Thymus (tissue), 14 donors: Measurements from ENCODE around the gene RHEB. TPM values are rescaled to one million over a fixed set of nuclear protein-coding genes. Genes with fewer than 3 reads are reported as not detected.

Source experiments
- DNase-seq, 9 donors: peaks; one replicate each; pipeline ENCODE4 v3.0.0-alpha.2; 2013; ENCODE audit warnings: low spot score in 9 of 9, low read depth in 6 of 9, missing footprints in 1 of 9
- H3K27ac ChIP-seq, 2 donors: one replicate each; pipeline ENCODE4 v1.5.1; 2013; ENCODE audit warnings: control low read depth in 1 of 2, low read depth in 1 of 2, low read length in 1 of 2, mild to moderate bottlenecking in 1 of 2, moderate library complexity in 1 of 2
- H3K27me3 ChIP-seq, 2 donors: one replicate each; pipeline ENCODE4 v1.5.1; 2013; ENCODE audit warnings: low read length in 1 of 2; ENCODE audit not compliant: control insufficient read depth in 2 of 2, insufficient read depth in 1 of 2
- H3K36me3 ChIP-seq, 2 donors: one replicate each; pipeline ENCODE4 v1.5.1; 2013; ENCODE audit warnings: low read length in 1 of 2, mild to moderate bottlenecking in 1 of 2, moderate library complexity in 1 of 2; ENCODE audit not compliant: control insufficient read depth in 2 of 2, insufficient read depth in 2 of 2
- H3K4me1 ChIP-seq, 2 donors: one replicate each; pipeline ENCODE4 v1.5.1; 2013; ENCODE audit warnings: low read length in 2 of 2; ENCODE audit not compliant: control insufficient read depth in 2 of 2, insufficient read depth in 2 of 2
- H3K4me3 ChIP-seq, 2 donors: one replicate each; pipeline ENCODE4 v1.5.1; 2013; ENCODE audit warnings: low read length in 2 of 2, control low read depth in 1 of 2, mild to moderate bottlenecking in 1 of 2
- H3K9me3 ChIP-seq, 2 donors: one replicate each; pipeline ENCODE4 v1.5.1; 2013; ENCODE audit warnings: low read length in 1 of 2, mild to moderate bottlenecking in 1 of 2; ENCODE audit not compliant: control insufficient read depth in 2 of 2, insufficient read depth in 1 of 2
- WGBS: extraction: QIAGEN DNeasy Blood & Tissue Kit; methylation state at CpG from one replicate; pipeline ENCODE4 v1.1.7; 2013; 5-methylcytosine and 5-hydroxymethylcytosine counted together
- long read RNA-seq, 10 donors: transcript quantifications; one replicate each; lab custom pipeline, GENCODE V29; 2026
- polyA plus RNA-seq: library from polyadenylated mRNA; stranded (reverse); fragments of 200-250 nt; gene quantifications from one replicate; pipeline ENCODE4 v1.2.3, GENCODE V29; 2013
- total RNA-seq: library from RNA; stranded (reverse); fragments of 120-200 nt; gene quantifications from one replicate; pipeline ENCODE4 v1.2.4, GENCODE V29; 2013
- donor health status: healthy.

Gene RHEB
- total RNA-seq (90.8 TPM), polyA plus RNA-seq (115 TPM)
- long read RNA-seq, donor 1, transcript RHEB-201 (8 exons, 2,075 nt), result major isoform, 9 of 10 reads
- long read RNA-seq, donor 1, partial matches to known transcripts, result 0 of 10 reads
- long read RNA-seq, donor 1, other reads (novel, unspliced or antisense), result 0 of 10 reads
- long read RNA-seq, donor 2, result 0 reads
- long read RNA-seq, donor 3, transcript RHEB-201 (8 exons, 2,075 nt), result major isoform, 79 of 93 reads
- long read RNA-seq, donor 3, partial matches to known transcripts, result 5 of 93 reads
- long read RNA-seq, donor 3, other reads (novel, unspliced or antisense), result 9 of 93 reads
- long read RNA-seq, donor 4, transcript RHEB-201 (8 exons, 2,075 nt), result major isoform, 16 of 16 reads
- long read RNA-seq, donor 4, partial matches to known transcripts, result 0 of 16 reads
- long read RNA-seq, donor 4, other reads (novel, unspliced or antisense), result 0 of 16 reads
- long read RNA-seq, donor 5, transcript RHEB-201 (8 exons, 2,075 nt), result major isoform, 79 of 84 reads
- long read RNA-seq, donor 5, partial matches to known transcripts, result 5 of 84 reads
- long read RNA-seq, donor 5, other reads (novel, unspliced or antisense), result 0 of 84 reads
- long read RNA-seq, donor 6, transcript RHEB-201 (8 exons, 2,075 nt), result major isoform, 55 of 60 reads
- long read RNA-seq, donor 6, partial matches to known transcripts, result 0 of 60 reads
- long read RNA-seq, donor 6, other reads (novel, unspliced or antisense), result 5 of 60 reads
- long read RNA-seq, donor 7, transcript RHEB-201 (8 exons, 2,075 nt), result major isoform, 45 of 45 reads
- long read RNA-seq, donor 7, partial matches to known transcripts, result 0 of 45 reads
- long read RNA-seq, donor 7, other reads (novel, unspliced or antisense), result 0 of 45 reads
- long read RNA-seq, donor 8, transcript RHEB-201 (8 exons, 2,075 nt), result major isoform, 20 of 21 reads
- long read RNA-seq, donor 8, partial matches to known transcripts, result 0 of 21 reads
- long read RNA-seq, donor 8, other reads (novel, unspliced or antisense), result 0 of 21 reads
- long read RNA-seq, donor 9, transcript RHEB-201 (8 exons, 2,075 nt), result major isoform, 25 of 26 reads
- long read RNA-seq, donor 9, partial matches to known transcripts, result 0 of 26 reads
- long read RNA-seq, donor 9, other reads (novel, unspliced or antisense), result 0 of 26 reads
- long read RNA-seq, donor 10, transcript RHEB-201 (8 exons, 2,075 nt), result major isoform, 44 of 45 reads
- long read RNA-seq, donor 10, partial matches to known transcripts, result 0 of 45 reads
- long read RNA-seq, donor 10, other reads (novel, unspliced or antisense), result 0 of 45 reads

- Histone ChIP-seq H3K4me3 (peak within 1 kb of the TSS; percentile 89), H3K9me3 (peaks cover 0 to 3% of the 10 kb centered on the region in 2 donors), H3K27me3 (peaks cover 0 to 12% of the 10 kb centered on the region in 2 donors), H3K36me3 (no peaks in the 10 kb centered on the region), H3K27ac (peak within 1 kb of the TSS; percentile 93 to 100), H3K4me1 (peaks cover 16 to 31% of the 10 kb centered on the region in 2 donors)
- WGBS, result under 1% methylated on average over 57 of the region's 66 CpGs
- peak; percentile 96 to 100 (median 99) for DNase-seq
Measured at GRCh38 chr7:151519765-151520418, at the start of gene RHEB. RHEB (minus strand) TSS chr7:151519895; CDS start chr7:151519511, 384 bp downstream.

GRCh38 chr7:151566897-151567320 lies 47.2 kb upstream of the RHEB start:
- Histone ChIP-seq H3K27me3 (no peaks in the 10 kb centered on the region), H3K36me3 (peaks cover 2 to 3% of the 10 kb centered on the region in 2 donors), H3K4me1 (no peaks in the 10 kb centered on the region), H3K9me3 (no peaks in the 10 kb centered on the region), H3K4me3 (no peak overlapping the region), H3K27ac (peak overlapping the region in 1 of 2 donors; percentile 18)
- 89% methylated on average over 8 of the region's 8 CpGs for WGBS
- no peak for DNase-seq

- Histone ChIP-seq H3K36me3 (peaks cover 4 to 6% of the 10 kb centered on the region in 2 donors), H3K4me1 (no peaks in the 10 kb centered on the region), H3K4me3 (no peak overlapping the region), H3K27me3 (no peaks in the 10 kb centered on the region), H3K9me3 (no peaks in the 10 kb centered on the region), H3K27ac (no peak overlapping the region)
- DNase-seq, result no peak
- WGBS, result 98% methylated on average over 9 of the region's 9 CpGs
Measured at GRCh38 chr7:151565541-151565940, 45.8 kb upstream of the RHEB start.

GRCh38 chr7:151560243-151560642 lies 40.5 kb upstream of the RHEB start:
- no peak for DNase-seq
- H3K36me3 ChIP-seq, result peaks cover 7 to 8% of the 10 kb centered on the region in 2 donors

GRCh38 chr7:151559557-151560183 lies 40.0 kb upstream of the RHEB start:
- H3K4me3 ChIP-seq, result no peak overlapping the region
- H3K9me3 ChIP-seq, result no peaks in the 10 kb centered on the region
- WGBS, result 96% methylated on average over 5 of the region's 5 CpGs
- no peak overlapping the region for H3K27ac ChIP-seq
- no peaks in the 10 kb centered on the region for H3K27me3 ChIP-seq
- H3K4me1 ChIP-seq, result no peaks in the 10 kb centered on the region
- peaks cover 5 to 7% of the 10 kb centered on the region in 2 donors for H3K36me3 ChIP-seq
- no peak for DNase-seq

More at GRCh38 chr7:151560243-151560642, 40.5 kb upstream of the RHEB start:
- no peak overlapping the region for H3K27ac ChIP-seq
- 94% methylated on average over 9 of the region's 9 CpGs for WGBS
- no peak overlapping the region for H3K4me3 ChIP-seq
- H3K9me3 ChIP-seq, result no peaks in the 10 kb centered on the region
- no peaks in the 10 kb centered on the region for H3K4me1 ChIP-seq
- H3K27me3 ChIP-seq, result no peaks in the 10 kb centered on the region

GRCh38 chr7:151558575-151558974 lies 38.9 kb upstream of the RHEB start:
- H3K27ac ChIP-seq, result no peak overlapping the region
- 97% methylated on average over 6 of the region's 6 CpGs for WGBS

GRCh38 chr7:151556592-151556991 lies 36.9 kb upstream of the RHEB start:
- Histone ChIP-seq H3K36me3 (peaks cover 5 to 7% of the 10 kb centered on the region in 2 donors), H3K4me1 (no peaks in the 10 kb centered on the region)
- DNase-seq, result no peak

More at GRCh38 chr7:151558575-151558974, 38.9 kb upstream of the RHEB start:
- Histone ChIP-seq H3K4me1 (no peaks in the 10 kb centered on the region), H3K27me3 (no peaks in the 10 kb centered on the region), H3K36me3 (peaks cover 5 to 7% of the 10 kb centered on the region in 2 donors), H3K4me3 (no peak overlapping the region), H3K9me3 (no peaks in the 10 kb centered on the region)
- DNase-seq, result no peak

GRCh38 chr7:151553356-151553755 lies 33.7 kb upstream of the RHEB start:
- Histone ChIP-seq H3K4me1 (no peaks in the 10 kb centered on the region), H3K36me3 (peaks cover 3 to 4% of the 10 kb centered on the region in 2 donors), H3K27ac (no peak overlapping the region), H3K9me3 (no peaks in the 10 kb centered on the region), H3K4me3 (no peak overlapping the region), H3K27me3 (peaks cover 0 to 3% of the 10 kb centered on the region in 2 donors)
- WGBS, result 81% methylated on average over 15 of the region's 15 CpGs
- DNase-seq, result no peak

More at GRCh38 chr7:151556592-151556991, 36.9 kb upstream of the RHEB start:
- H3K27me3 ChIP-seq, result peaks cover 0 to 3% of the 10 kb centered on the region in 2 donors
- no peak overlapping the region for H3K4me3 ChIP-seq
- no peak overlapping the region for H3K27ac ChIP-seq
- no peaks in the 10 kb centered on the region for H3K9me3 ChIP-seq
- WGBS, result 99% methylated on average over 12 of the region's 12 CpGs
